Caco-2 (cell line): ENCODE measurements around the gene MYO1F. TPM values are rescaled to one million over a fixed set of nuclear protein-coding genes. Genes with fewer than 3 reads are reported as not detected.

Source experiments
- BruUV-seq: library from RNA; stranded (reverse); fragments of 400-500 nt; replicated peaks from 2 replicates; lab custom pipeline; 2021; lab: Mats Ljungman, UMichigan
- CTCF ChIA-PET: fragments of 300-600 bp; sonication (Branson Sonifier 250); formaldehyde crosslinking; loops from one replicate; lab custom pipeline; 2022; ENCODE audit warnings: antibody characterized with exemption; lab: Charles Lee
- POLR2A ChIA-PET: fragments of 300-600 bp; sonication (Branson Sonifier 250); formaldehyde crosslinking; loops from one replicate; lab custom pipeline; 2022; ENCODE audit warnings: antibody characterized with exemption; lab: Charles Lee
- DNase-seq, 2 experiments: peaks; one replicate each; pipeline versions ENCODE4 v3.0.0 to v3.0.0-alpha.2; 2020 to 2022
- H3K27me3 ChIP-seq: replicated peaks from 2 replicates; pipeline ENCODE4 v1.6.0; 2011; ENCODE audit warnings: low read length; ENCODE audit not compliant: control insufficient read depth, insufficient read depth
- H3K36me3 ChIP-seq: 2 replicates; pipeline ENCODE4 v1.5.1; 2011; ENCODE audit warnings: low read length; ENCODE audit not compliant: control insufficient read depth, insufficient read depth
- H3K4me1 ChIP-seq: fragments of 250-450 bp; sonication (Bioruptor Pico); 2 replicates; pipeline ENCODE4 v1.5.1; 2020; ENCODE audit warnings: mild to moderate bottlenecking
- H3K4me3 ChIP-seq: 2 replicates; pipeline ENCODE4 v1.5.1; 2011; ENCODE audit warnings: low read depth, mild to moderate bottlenecking, control low read depth, low read length
- H3K9me3 ChIP-seq: fragments of 250-450 bp; sonication (Bioruptor Pico); 2 replicates; pipeline ENCODE4 v1.5.1; 2020; ENCODE audit warnings: mild to moderate bottlenecking, moderate library complexity
- H3K27ac Mint-ChIP-seq: one replicate; pipeline ENCODE4 v1.8.0; 2022; ENCODE audit warnings: mixed read lengths; ENCODE audit not compliant: unreplicated experiment
- H3K27me3 Mint-ChIP-seq: one replicate; pipeline ENCODE4 v1.8.0; 2022; ENCODE audit warnings: mixed read lengths; ENCODE audit not compliant: insufficient read depth, unreplicated experiment
- H3K36me3 Mint-ChIP-seq: one replicate; pipeline ENCODE4 v1.8.0; 2022; ENCODE audit warnings: mild to moderate bottlenecking, mixed read lengths; ENCODE audit not compliant: insufficient read depth, unreplicated experiment
- H3K4me1 Mint-ChIP-seq: one replicate; pipeline ENCODE4 v1.8.0; 2022; ENCODE audit warnings: low read depth, mixed read lengths; ENCODE audit not compliant: unreplicated experiment
- H3K4me3 Mint-ChIP-seq: one replicate; pipeline ENCODE4 v1.8.0; 2022; ENCODE audit warnings: mild to moderate bottlenecking, moderate library complexity, mixed read lengths; ENCODE audit not compliant: unreplicated experiment
- H3K9me3 Mint-ChIP-seq: one replicate; pipeline ENCODE4 v1.8.0; 2022; ENCODE audit warnings: mixed read lengths; ENCODE audit not compliant: unreplicated experiment
- CTCF ChIP-seq, 2 experiments: fragments of 200-600 bp in 1 of 2; IDR thresholded peaks; 1 replicate in 1 of 2; 2 replicates in 1 of 2; pipeline versions ENCODE4 v1.5.1 to v1.8.0; 2011 to 2022; ENCODE audit warnings: antibody characterized with exemption in 1 of 2, control low read depth in 1 of 2, inconsistent platforms in 1 of 2, low read depth in 1 of 2, low read length in 1 of 2, mild to moderate bottlenecking in 1 of 2, moderate library complexity in 1 of 2; ENCODE audit not compliant: insufficient read depth in 1 of 2, severe bottlenecking in 1 of 2, unreplicated experiment in 1 of 2
- intact Hi-C: fragments of 100-400 bp; cut with micrococcal nuclease; formaldehyde crosslinking; loops from one replicate; pipeline ENCODE4 v1.10.0; 2022; ENCODE audit not compliant: unreplicated experiment
- total RNA-seq: library from RNA; stranded (reverse); gene quantifications from 2 replicates; pipeline ENCODE4 v1.2.3, GENCODE V29; 2022

Gene MYO1F
- total RNA-seq, 1 experiment from 2014 or later: 0.25 TPM

- H3K27me3 ChIP-seq: no peaks in the 10 kb centered on the region
- no peak overlapping the region for H3K4me3 ChIP-seq
- POLR2A ChIA-PET: no interaction called here
- H3K4me1 ChIP-seq: no peaks in the 10 kb centered on the region
- DNase-seq: no peak
- peaks cover 5% of the 10 kb centered on the region for H3K36me3 Mint-ChIP-seq
- CTCF ChIA-PET: no interaction called here
- H3K27ac Mint-ChIP-seq: no peak overlapping the region
- H3K36me3 ChIP-seq: no peaks in the 10 kb centered on the region
- H3K27me3 Mint-ChIP-seq: no peaks in the 10 kb centered on the region
- no peaks in the 10 kb centered on the region for H3K9me3 ChIP-seq
- no peak for TF ChIP-seq CTCF (IDR thresholded peaks at IDR 0.05; ENCODE audit: insufficient read depth in 1 of 2, low read depth in 1 of 2, low read length in 1 of 2, severe bottlenecking in 1 of 2, unreplicated experiment in 1 of 2)
- no peak overlapping the region for H3K4me3 Mint-ChIP-seq
- intact Hi-C loops: no loop called here
- BruUV-seq: no TSS peak
- H3K4me1 Mint-ChIP-seq: no peaks in the 10 kb centered on the region
- H3K9me3 Mint-ChIP-seq: no peaks in the 10 kb centered on the region
These were observed 78.0 kb downstream of the MYO1F start for GRCh38 chr19:8499048-8499833.

GRCh38 chr19:8498295-8498694 lies 78.9 kb downstream of the MYO1F start:
- no peaks in the 10 kb centered on the region for H3K27me3 ChIP-seq
- intact Hi-C loops: no loop called here
- no peaks in the 10 kb centered on the region for H3K9me3 ChIP-seq
- POLR2A ChIA-PET: no interaction called here
- CTCF ChIA-PET: no interaction called here
- no peak for TF ChIP-seq CTCF (IDR thresholded peaks at IDR 0.05; ENCODE audit: insufficient read depth in 1 of 2, low read depth in 1 of 2, low read length in 1 of 2, severe bottlenecking in 1 of 2, unreplicated experiment in 1 of 2)
- no peak overlapping the region for H3K4me3 ChIP-seq
- no peaks in the 10 kb centered on the region for H3K4me1 ChIP-seq
- Mint-ChIP-seq H3K27ac (no peak overlapping the region), H3K36me3 (no peaks in the 10 kb centered on the region), H3K4me3 (no peak overlapping the region), H3K27me3 (no peaks in the 10 kb centered on the region), H3K4me1 (no peaks in the 10 kb centered on the region), H3K9me3 (no peaks in the 10 kb centered on the region)
- no TSS peak for BruUV-seq
- no peak for DNase-seq
- H3K36me3 ChIP-seq: no peaks in the 10 kb centered on the region

- intact Hi-C loops: no loop called here
- CTCF ChIA-PET: interaction anchor here (1.1 to 1.3 kb wide), 3 partner anchors 12 to 146 kb away, joined by 3 to 4 read pairs (median 3); partner anchors contain the start of gene MARCHF2
- no peaks in the 10 kb centered on the region for H3K4me1 Mint-ChIP-seq
These were observed 83.1 kb downstream of the MYO1F start for GRCh38 chr19:8494158-8494557.

More at GRCh38 chr19:8494158-8494557, 83.1 kb downstream of the MYO1F start:
- Mint-ChIP-seq H3K27ac (no peak overlapping the region), H3K27me3 (no peaks in the 10 kb centered on the region), H3K36me3 (peaks cover 18% of the 10 kb centered on the region), H3K4me3 (no peak overlapping the region), H3K9me3 (no peaks in the 10 kb centered on the region)
- no peaks in the 10 kb centered on the region for H3K27me3 ChIP-seq
- H3K4me1 ChIP-seq: no peaks in the 10 kb centered on the region
- no peaks in the 10 kb centered on the region for H3K36me3 ChIP-seq
- TF ChIP-seq CTCF (IDR thresholded peaks at IDR 0.05; ENCODE audit: insufficient read depth in 1 of 2, low read depth in 1 of 2, low read length in 1 of 2, severe bottlenecking in 1 of 2, unreplicated experiment in 1 of 2): no peak
- no peaks in the 10 kb centered on the region for H3K9me3 ChIP-seq
- BruUV-seq: no TSS peak
- DNase-seq: no peak
- H3K4me3 ChIP-seq: no peak overlapping the region
- POLR2A ChIA-PET: interaction anchor here (0.7 kb wide), 2 partner anchors 35 to 50 kb away, joined by 3 to 4 read pairs; no protein-coding TSS in a partner anchor
